Measurements from ENCODE around the gene SLFN12L. TPM values are rescaled to one million over a fixed set of nuclear protein-coding genes. Genes with fewer than 3 reads are reported as not detected.
"Not testable (repeated sequence)": the region's sequence is repeated elsewhere in the genome, so short reads cannot be mapped to it uniquely, and the experiment has no call there.

Gene SLFN12L
- total RNA-seq, 1 experiment from 2014 or later = not detected

DNA sequence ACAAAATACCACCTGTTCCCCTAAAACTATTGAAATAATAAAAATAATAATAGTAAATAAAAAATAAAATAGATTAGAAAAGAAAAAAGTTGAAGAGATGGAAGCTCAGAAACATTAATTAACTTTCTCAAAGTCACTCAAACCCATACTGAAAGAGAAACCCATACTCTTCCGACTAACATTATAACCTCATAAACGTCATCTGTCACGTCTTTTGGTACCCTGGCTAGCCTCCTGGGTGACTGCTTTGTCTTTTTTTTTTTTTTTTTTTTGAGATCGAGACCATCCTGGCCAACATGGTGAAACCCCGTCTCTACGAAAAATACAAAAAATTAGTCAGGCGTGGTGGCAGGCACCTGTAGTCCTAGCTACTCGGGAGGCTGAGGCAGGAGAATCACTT, 7.6 kb downstream of the SLFN12L start:
- no peak for TF ChIP-seq CTCF (conservative IDR thresholded peaks at IDR 0.05)
- no peak overlapping the region for H4K91ac ChIP-seq (ENCODE audit: insufficient read length, low read depth, low read length)
- no peak overlapping the region for H3K4me2 ChIP-seq (ENCODE audit: insufficient read depth, insufficient read length, low read length)
- H4K8ac ChIP-seq (replicated peaks; ENCODE audit: insufficient read length, low read depth, low read length) = no peak overlapping the region
- H4K20me1 ChIP-seq (ENCODE audit: control insufficient read depth, insufficient read depth, insufficient read length) = no peaks in the 10 kb centered on the region
- H3K27me3 Mint-ChIP-seq (ENCODE audit: low read depth) = peaks cover 23% of the 10 kb centered on the region
- H3K27ac Mint-ChIP-seq = no peak overlapping the region
- no peak overlapping the region for H2BK12ac ChIP-seq (ENCODE audit: insufficient read length, low read depth, low read length)
- H4K5ac ChIP-seq (ENCODE audit: insufficient read length, low read depth, low read length) = no peak overlapping the region
- H3K4me1 ChIP-seq (ENCODE audit: insufficient read depth, low read length) = no peaks in the 10 kb centered on the region
- WGBS (ENCODE audit: extremely low coverage, insufficient read length, low lambda C conversion rate) = no CpG with 5 or more reads among the region's 8 CpGs
- H3K14ac ChIP-seq (ENCODE audit: insufficient read depth, low read length) = no peak overlapping the region
- H3K23me2 ChIP-seq (ENCODE audit: insufficient read length, low read depth, low read length, poor library complexity, severe bottlenecking) = no peaks in the 10 kb centered on the region
- no peak overlapping the region for H3K23ac ChIP-seq (ENCODE audit: insufficient read length, low read depth, low read length)
- no peak overlapping the region for H3T11ph ChIP-seq (ENCODE audit: low read length)
- H2BK120ac ChIP-seq (ENCODE audit: low read depth, low read length, poor library complexity, severe bottlenecking) = no peak overlapping the region
- no peak overlapping the region for H2BK5ac ChIP-seq (ENCODE audit: insufficient read length, low read length)
- no peak overlapping the region for H3K18ac ChIP-seq (ENCODE audit: insufficient read length, low read depth, low read length)
- no peak overlapping the region for H3K9ac ChIP-seq (ENCODE audit: extremely low read depth, insufficient read length, low read length)
- H3K56ac ChIP-seq (ENCODE audit: insufficient read length, low read depth, low read length) = no peak overlapping the region
- H3K27me3 ChIP-seq (ENCODE audit: insufficient read depth, low read length) = no peaks in the 10 kb centered on the region
- no peak overlapping the region for H3K4ac ChIP-seq (ENCODE audit: low read depth, low read length)
- H3K9me3 ChIP-seq (ENCODE audit: control insufficient read depth, low read depth, low read length) = no peaks in the 10 kb centered on the region
- no peaks in the 10 kb centered on the region for H3K79me2 ChIP-seq (ENCODE audit: insufficient read depth, low read length)
- no peaks in the 10 kb centered on the region for H3K79me1 ChIP-seq (ENCODE audit: insufficient read depth, low read depth, low read length, poor library complexity, severe bottlenecking)
- no peak overlapping the region for H2AFZ ChIP-seq (ENCODE audit: low read length)
- no peak overlapping the region for H2BK20ac ChIP-seq (ENCODE audit: low read depth, low read length, poor library complexity, severe bottlenecking)
- no peak overlapping the region for H3K4me3 Mint-ChIP-seq
- DNase-seq = no peak
- H2AK5ac ChIP-seq (ENCODE audit: insufficient read length, low read length) = no peak overlapping the region
- H3K9me3 Mint-ChIP-seq = peaks cover 4 to 6% of the 10 kb centered on the region in 2 experiments; a peak in 3 of 5 replicates
- H3K27ac ChIP-seq (ENCODE audit: insufficient read length, low read depth, low read length) = no peak overlapping the region
- no peak overlapping the region for H2BK15ac ChIP-seq (ENCODE audit: low read depth, low read length)
- H3K36me3 Mint-ChIP-seq (ENCODE audit: insufficient read depth in 1 of 3, low read depth in 3 of 3) = no peaks in the 10 kb centered on the region
- peaks cover 0 to 3% of the 10 kb centered on the region in 2 experiments; a peak in 1 of 4 replicates for H3K4me1 Mint-ChIP-seq

- H3K79me2 ChIP-seq (ENCODE audit: insufficient read depth, low read length); H4K8ac ChIP-seq (replicated peaks; ENCODE audit: insufficient read length, low read depth, low read length); H2BK20ac ChIP-seq (ENCODE audit: low read depth, low read length, poor library complexity, severe bottlenecking); H2BK120ac ChIP-seq (ENCODE audit: low read depth, low read length, poor library complexity, severe bottlenecking); H3K4me3 Mint-ChIP-seq; H3K27ac ChIP-seq (ENCODE audit: insufficient read length, low read depth, low read length); H2AK5ac ChIP-seq (ENCODE audit: insufficient read length, low read length); H3K36me3 Mint-ChIP-seq (ENCODE audit: insufficient read depth in 1 of 3, low read depth in 3 of 3); H3K4me2 ChIP-seq (ENCODE audit: insufficient read depth, insufficient read length, low read length); H3K79me1 ChIP-seq (ENCODE audit: insufficient read depth, low read depth, low read length, poor library complexity, severe bottlenecking); H3K4me1 Mint-ChIP-seq; H3K27ac Mint-ChIP-seq; H2BK12ac ChIP-seq (ENCODE audit: insufficient read length, low read depth, low read length); H3K56ac ChIP-seq (ENCODE audit: insufficient read length, low read depth, low read length); H4K5ac ChIP-seq (ENCODE audit: insufficient read length, low read depth, low read length); H4K20me1 ChIP-seq (ENCODE audit: control insufficient read depth, insufficient read depth, insufficient read length); H3K9me3 ChIP-seq (ENCODE audit: control insufficient read depth, low read depth, low read length); H3K23ac ChIP-seq (ENCODE audit: insufficient read length, low read depth, low read length); H3K4ac ChIP-seq (ENCODE audit: low read depth, low read length); H3K14ac ChIP-seq (ENCODE audit: insufficient read depth, low read length); H3K9me3 Mint-ChIP-seq; H2AFZ ChIP-seq (ENCODE audit: low read length); H2BK5ac ChIP-seq (ENCODE audit: insufficient read length, low read length); H3K9ac ChIP-seq (ENCODE audit: extremely low read depth, insufficient read length, low read length); H3K4me1 ChIP-seq (ENCODE audit: insufficient read depth, low read length); H4K91ac ChIP-seq (ENCODE audit: insufficient read length, low read depth, low read length); DNase-seq; H3T11ph ChIP-seq (ENCODE audit: low read length); H2BK15ac ChIP-seq (ENCODE audit: low read depth, low read length); H3K18ac ChIP-seq (ENCODE audit: insufficient read length, low read depth, low read length); H3K27me3 ChIP-seq (ENCODE audit: insufficient read depth, low read length); H3K23me2 ChIP-seq (ENCODE audit: insufficient read length, low read depth, low read length, poor library complexity, severe bottlenecking): not testable (repeated sequence)
- no CpG with 5 or more reads among the region's 1 CpG for WGBS (ENCODE audit: extremely low coverage, insufficient read length, low lambda C conversion rate)
- peaks cover 28% of the 10 kb centered on the region for H3K27me3 Mint-ChIP-seq (ENCODE audit: low read depth)
Measured at GRCh38 chr17:35529326-35529725, 8.2 kb downstream of the SLFN12L start.
